Effector memory CD4-positive, alpha-beta T cell (primary cell): Measurements from ENCODE around the gene POLR1H.

Source experiments
- DNase-seq, 3 donors: peaks; one replicate each; pipeline ENCODE4 v3.0.0-alpha.2; 2020
- H3K27ac ChIP-seq: 2 replicates; pipeline ENCODE4 v1.7.0; 2013; ENCODE audit warnings: mild to moderate bottlenecking, low read length, moderate library complexity; ENCODE audit not compliant: insufficient read depth, poor library complexity, severe bottlenecking
- H3K27me3 ChIP-seq: replicated peaks from 2 replicates; pipeline ENCODE4 v1.7.0; 2013; ENCODE audit warnings: mild to moderate bottlenecking, low read length; ENCODE audit not compliant: insufficient read depth, control insufficient read depth, poor library complexity, severe bottlenecking
- H3K36me3 ChIP-seq: 2 replicates; pipeline ENCODE4 v1.7.0; 2013; ENCODE audit warnings: mild to moderate bottlenecking, low read length, moderate library complexity; ENCODE audit not compliant: control insufficient read depth, insufficient read depth
- H3K4me1 ChIP-seq: 2 replicates; pipeline ENCODE4 v1.7.0; 2013; ENCODE audit warnings: low read length, mild to moderate bottlenecking; ENCODE audit not compliant: control insufficient read depth, insufficient read depth, poor library complexity, severe bottlenecking
- H3K4me3 ChIP-seq: 2 replicates; pipeline ENCODE4 v1.7.0; 2013; ENCODE audit warnings: low read length, low read depth, mild to moderate bottlenecking; ENCODE audit not compliant: insufficient read depth, poor library complexity, severe bottlenecking
- H3K9me3 ChIP-seq: 2 replicates; pipeline ENCODE4 v1.7.0; 2013; ENCODE audit warnings: mild to moderate bottlenecking, low read length, moderate library complexity; ENCODE audit not compliant: control insufficient read depth

POLR1H gene

GRCh38 chr6:30060606-30061091 is 416 bp upstream of the POLR1H start:
- Histone ChIP-seq H3K27ac (peak overlapping the region; percentile 93), H3K4me1 (peaks cover 10% of the 10 kb centered on the region), H3K4me3 (peak overlapping the region; percentile 94), H3K36me3 (peaks cover 11% of the 10 kb centered on the region), H3K9me3 (no peaks in the 10 kb centered on the region), H3K27me3 (no peaks in the 10 kb centered on the region)
- peak in 1 of 3 donors; percentile 26 for DNase-seq

- Histone ChIP-seq H3K27me3 (no peaks in the 10 kb centered on the region), H3K4me1 (peaks cover 15% of the 10 kb centered on the region), H3K36me3 (peaks cover 6% of the 10 kb centered on the region), H3K4me3 (peak overlapping the region; percentile 94), H3K9me3 (no peaks in the 10 kb centered on the region), H3K27ac (peak overlapping the region; percentile 93)
- peak in 1 of 3 donors; percentile 38 for DNase-seq
Measured at GRCh38 chr6:30061858-30062458, 893 bp downstream of the POLR1H start.

GRCh38 chr6:30062471-30063178 is 1.6 kb downstream of the POLR1H start:
- Histone ChIP-seq H3K4me3 (peak overlapping the region; percentile 94), H3K4me1 (peaks cover 21% of the 10 kb centered on the region), H3K9me3 (no peaks in the 10 kb centered on the region), H3K36me3 (peaks cover 5% of the 10 kb centered on the region), H3K27ac (no peak overlapping the region), H3K27me3 (no peaks in the 10 kb centered on the region)
- no peak for DNase-seq

GRCh38 chr6:30063315-30063714 is 2.2 kb downstream of the POLR1H start:
- no peak overlapping the region for H3K4me3 ChIP-seq
- H3K27ac ChIP-seq = no peak overlapping the region

GRCh38 chr6:30066082-30066481 is 5.0 kb downstream of the POLR1H start:
- Histone ChIP-seq H3K36me3 (peaks cover 24% of the 10 kb centered on the region), H3K4me3 (peak overlapping the region; percentile 54), H3K27ac (peak overlapping the region; percentile 97), H3K4me1 (peaks cover 19% of the 10 kb centered on the region), H3K9me3 (no peaks in the 10 kb centered on the region), H3K27me3 (peaks cover 2% of the 10 kb centered on the region)
- DNase-seq = no peak

More at GRCh38 chr6:30063315-30063714, 2.2 kb downstream of the POLR1H start:
- Histone ChIP-seq H3K36me3 (peaks cover 3% of the 10 kb centered on the region), H3K4me1 (peaks cover 28% of the 10 kb centered on the region), H3K9me3 (no peaks in the 10 kb centered on the region), H3K27me3 (no peaks in the 10 kb centered on the region)
- no peak for DNase-seq

GRCh38 chr6:30066577-30067459 is 5.8 kb downstream of the POLR1H start, which contains the start of gene PPP1R11:
TSS of gene PPP1R11 (plus strand) at chr6:30067198. CDS start at chr6:30067411, 213 bp downstream.
- H3K27ac ChIP-seq = peak within 1 kb of the TSS; percentile 97
- H3K36me3 ChIP-seq = peaks cover 24% of the 10 kb centered on the region
- peak within 1 kb of the TSS; percentile 83 for H3K4me3 ChIP-seq

GRCh38 chr6:30067460-30068139 is 6.5 kb downstream of the POLR1H start:
- Histone ChIP-seq H3K9me3 (no peaks in the 10 kb centered on the region), H3K4me1 (peaks cover 19% of the 10 kb centered on the region), H3K36me3 (peaks cover 24% of the 10 kb centered on the region), H3K27me3 (peaks cover 6% of the 10 kb centered on the region), H3K27ac (peak overlapping the region; percentile 97), H3K4me3 (peak overlapping the region; percentile 83)
- DNase-seq = no peak

More at GRCh38 chr6:30066577-30067459, 5.8 kb downstream of the POLR1H start, which contains the start of gene PPP1R11:
- H3K4me1 ChIP-seq = peaks cover 19% of the 10 kb centered on the region
- peak; percentile 98 to 99 (median 98) for DNase-seq
- peaks cover 6% of the 10 kb centered on the region for H3K27me3 ChIP-seq
- H3K9me3 ChIP-seq = no peaks in the 10 kb centered on the region

- no peak overlapping the region for H3K4me3 ChIP-seq
- H3K27me3 ChIP-seq = peaks cover 13% of the 10 kb centered on the region
- H3K36me3 ChIP-seq = peaks cover 21% of the 10 kb centered on the region
- peaks cover 35% of the 10 kb centered on the region for H3K4me1 ChIP-seq
- no peak overlapping the region for H3K27ac ChIP-seq
- H3K9me3 ChIP-seq = no peaks in the 10 kb centered on the region
- DNase-seq = no peak
Measured at GRCh38 chr6:30071081-30071818, 10.2 kb downstream of the POLR1H start.

GRCh38 chr6:30071858-30072257 is 10.8 kb downstream of the POLR1H start:
- peaks cover 35% of the 10 kb centered on the region for H3K4me1 ChIP-seq
- H3K27ac ChIP-seq = no peak overlapping the region
- H3K4me3 ChIP-seq = no peak overlapping the region
- peaks cover 21% of the 10 kb centered on the region for H3K36me3 ChIP-seq
- peaks cover 13% of the 10 kb centered on the region for H3K27me3 ChIP-seq
- no peaks in the 10 kb centered on the region for H3K9me3 ChIP-seq
- no peak for DNase-seq
